Activated naive CD8-positive, alpha-beta T cell treated with anti-CD3 and anti-CD28 coated beads, Interleukin-2, amount 50 U/mL, for 16 hours (primary cell): ENCODE data around the gene ANG.
"Not testable (repeated sequence)": the region's sequence is repeated elsewhere in the genome, so short reads cannot be mapped to it uniquely, and the experiment has no call there.

Experiments
- DNase-seq: peaks from one replicate; pipeline ENCODE4 v3.0.0-alpha.2; 2020; ENCODE audit warnings: low read depth, low spot score

ANG gene

GRCh38 chr14:20698018-20698329 is 9.4 kb downstream of the ANG start:
- no peak for DNase-seq

- DNase-seq = no peak
Observed at GRCh38 chr14:20698934-20699333, 10.4 kb downstream of the ANG start.

GRCh38 chr14:20699931-20700330 is 11.4 kb downstream of the ANG start:
- DNase-seq = no peak

GRCh38 chr14:20700965-20701364 is 12.4 kb downstream of the ANG start:
- not testable (repeated sequence) for DNase-seq

GRCh38 chr14:20706657-20707355 is 18.2 kb downstream of the ANG start:
- no peak for DNase-seq

GRCh38 chr14:20707622-20708021 is 19.1 kb downstream of the ANG start:
- no peak for DNase-seq

GRCh38 chr14:20711261-20711660 is 22.7 kb downstream of the ANG start:
- no peak for DNase-seq

- DNase-seq = no peak
Observed at GRCh38 chr14:20711685-20712084, 23.1 kb downstream of the ANG start.

- no peak for DNase-seq
Observed at GRCh38 chr14:20712904-20713303, 24.3 kb downstream of the ANG start.

GRCh38 chr14:20714593-20715250 is 26.2 kb downstream of the ANG start:
- no peak for DNase-seq

GRCh38 chr14:20719777-20720176 is 31.2 kb downstream of the ANG start:
- no peak for DNase-seq

GRCh38 chr14:20720741-20721140 is 32.2 kb downstream of the ANG start:
- no peak for DNase-seq

GRCh38 chr14:20722016-20722415 is 33.5 kb downstream of the ANG start:
- DNase-seq = no peak

GRCh38 chr14:20723488-20723887 is 34.9 kb downstream of the ANG start:
- DNase-seq = no peak

- not testable (repeated sequence) for DNase-seq
Observed at GRCh38 chr14:20726121-20726520, 37.6 kb downstream of the ANG start.

GRCh38 chr14:20726531-20726930 is 38.0 kb downstream of the ANG start:
- no peak for DNase-seq

- no peak for DNase-seq
Observed at GRCh38 chr14:20730891-20731290, 42.3 kb downstream of the ANG start.

GRCh38 chr14:20732477-20732876 is 43.9 kb downstream of the ANG start:
- no peak for DNase-seq

- DNase-seq = no peak
Observed at GRCh38 chr14:20732979-20733635, 44.5 kb downstream of the ANG start.

- no peak for DNase-seq
Observed at GRCh38 chr14:20733684-20734429, 45.3 kb downstream of the ANG start.

- no peak for DNase-seq
Observed at GRCh38 chr14:20734430-20734806, 45.9 kb downstream of the ANG start.

- not testable (repeated sequence) for DNase-seq
Observed at GRCh38 chr14:20738292-20738691, 49.7 kb downstream of the ANG start.
